Measurements from ENCODE around the gene JPH2.

JPH2 gene

GRCh38 chr20:44136579-44137265 is 50.3 kb downstream of the JPH2 start:
- TF ChIP-seq, protein P1, sequence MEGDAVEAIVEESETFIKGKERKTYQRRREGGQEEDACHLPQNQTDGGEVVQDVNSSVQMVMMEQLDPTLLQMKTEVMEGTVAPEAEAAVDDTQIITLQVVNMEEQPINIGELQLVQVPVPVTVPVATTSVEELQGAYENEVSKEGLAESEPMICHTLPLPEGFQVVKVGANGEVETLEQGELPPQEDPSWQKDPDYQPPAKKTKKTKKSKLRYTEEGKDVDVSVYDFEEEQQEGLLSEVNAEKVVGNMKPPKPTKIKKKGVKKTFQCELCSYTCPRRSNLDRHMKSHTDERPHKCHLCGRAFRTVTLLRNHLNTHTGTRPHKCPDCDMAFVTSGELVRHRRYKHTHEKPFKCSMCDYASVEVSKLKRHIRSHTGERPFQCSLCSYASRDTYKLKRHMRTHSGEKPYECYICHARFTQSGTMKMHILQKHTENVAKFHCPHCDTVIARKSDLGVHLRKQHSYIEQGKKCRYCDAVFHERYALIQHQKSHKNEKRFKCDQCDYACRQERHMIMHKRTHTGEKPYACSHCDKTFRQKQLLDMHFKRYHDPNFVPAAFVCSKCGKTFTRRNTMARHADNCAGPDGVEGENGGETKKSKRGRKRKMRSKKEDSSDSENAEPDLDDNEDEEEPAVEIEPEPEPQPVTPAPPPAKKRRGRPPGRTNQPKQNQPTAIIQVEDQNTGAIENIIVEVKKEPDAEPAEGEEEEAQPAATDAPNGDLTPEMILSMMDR (IDR thresholded peaks at IDR 0.05), result no peak

DNA sequence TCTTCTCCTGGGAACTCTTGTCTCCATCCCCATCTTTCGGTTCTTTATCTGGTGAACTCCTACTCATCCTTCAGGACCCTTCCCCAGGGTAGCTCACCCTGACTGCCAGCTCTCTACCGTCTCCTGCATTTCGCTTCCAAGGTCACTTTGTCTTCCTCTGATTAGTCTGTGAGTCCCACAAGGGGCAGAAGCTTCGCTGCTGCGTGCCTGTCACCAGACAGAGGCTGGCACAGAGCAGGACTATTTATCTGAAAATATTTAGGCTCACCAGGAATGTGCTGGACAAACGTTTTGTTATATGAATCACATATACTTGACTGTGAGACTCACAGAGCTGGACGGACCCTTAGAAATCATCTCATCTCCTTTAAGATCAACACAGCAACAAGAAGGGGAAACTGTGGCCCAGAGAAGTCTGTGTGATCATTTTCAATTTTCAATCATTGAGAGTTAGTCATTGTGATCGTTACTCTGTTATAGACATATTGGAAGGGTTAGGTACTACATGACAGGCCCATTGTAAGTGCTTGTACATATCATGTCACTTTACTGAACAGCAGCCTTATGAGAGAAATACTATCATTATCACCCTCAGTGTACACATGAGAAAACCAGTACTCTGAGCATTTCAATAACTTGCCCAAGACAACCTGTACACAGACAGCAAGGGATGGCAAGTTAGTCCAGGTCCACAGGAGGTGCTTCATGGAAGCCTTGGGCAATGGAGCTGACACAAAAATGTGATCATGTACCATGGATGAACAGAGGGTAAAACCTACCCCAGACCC is 51.4 kb downstream of the JPH2 start:
- TF ChIP-seq, protein P1 (IDR thresholded peaks at IDR 0.05), result no peak

- TF ChIP-seq, protein P1 (IDR thresholded peaks at IDR 0.05), result no peak
Measured at GRCh38 chr20:44135012-44135412, 52.0 kb downstream of the JPH2 start.

DNA sequence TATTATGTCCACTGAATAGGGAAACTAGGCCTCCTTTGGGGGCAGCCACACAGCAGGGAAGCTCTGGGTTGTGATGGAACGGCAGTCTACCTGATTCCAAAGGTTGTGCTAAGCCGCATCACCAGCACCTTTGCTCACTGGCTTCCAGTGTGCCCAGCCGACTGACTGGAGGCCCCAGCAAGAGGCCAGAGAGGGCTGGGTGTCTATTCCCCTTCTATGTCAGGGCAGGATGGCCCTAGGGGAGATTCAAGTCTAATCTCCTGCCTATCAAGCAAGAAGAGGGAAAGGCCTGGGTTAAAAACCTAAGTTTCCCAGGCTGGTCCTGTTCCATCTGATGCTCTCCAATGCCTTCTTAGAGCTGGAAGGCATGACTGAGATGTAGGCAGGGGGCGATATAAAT is 53.6 kb downstream of the JPH2 start:
- TF ChIP-seq, protein P1 (IDR thresholded peaks at IDR 0.05), result no peak

DNA sequence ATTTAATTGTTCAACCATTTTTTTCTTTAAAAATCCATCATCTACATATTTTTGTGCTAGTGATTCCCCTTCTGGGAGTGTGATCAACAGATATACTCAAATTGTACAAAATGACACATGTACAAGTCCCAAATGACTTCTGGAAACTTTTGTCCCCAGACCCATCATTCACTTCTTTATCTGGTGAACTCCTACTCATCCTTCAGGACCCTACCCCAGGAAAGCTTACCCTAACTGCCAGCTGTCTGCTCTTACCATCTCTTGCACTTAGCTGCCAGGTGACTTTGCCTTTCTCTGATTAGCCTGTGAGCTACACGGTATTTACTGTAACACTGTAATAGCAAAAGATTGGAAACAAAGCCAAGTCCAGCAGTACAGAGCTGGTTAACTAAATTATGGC is 55.3 kb downstream of the JPH2 start:
- TF ChIP-seq, protein P1 (IDR thresholded peaks at IDR 0.05), result no peak

- TF ChIP-seq, protein P1 (IDR thresholded peaks at IDR 0.05), result no peak
Measured at GRCh38 chr20:44129911-44130718, 56.9 kb downstream of the JPH2 start.

- TF ChIP-seq, protein P1 (IDR thresholded peaks at IDR 0.05), result no peak
Measured at GRCh38 chr20:44126445-44126844, 60.5 kb downstream of the JPH2 start.
